HepG2 (cell line): ENCODE data around the gene NDUFB10. TPM values are rescaled to one million over a fixed set of nuclear protein-coding genes. Genes with fewer than 3 reads are reported as not detected.

Source experiments
- EP300 ChIP-seq, 3 experiments: sonication (generic) in 1 of 3; formaldehyde crosslinking in 1 of 3; IDR thresholded peaks; 2 replicates each; pipeline versions ENCODE4 v1.5.1 to v1.6.1; 2011 to 2020; ENCODE audit warnings: low read depth in 2 of 3, low read length in 2 of 3, borderline replicate concordance in 1 of 3, improper control_type of control experiment in 1 of 3, mild to moderate bottlenecking in 1 of 3, missing genetic modification reagents in 1 of 3, moderate library complexity in 1 of 3
- FOXC1 ChIP-seq: sonication (generic); formaldehyde crosslinking; IDR thresholded peaks from 2 replicates; pipeline ENCODE4 v1.8.0; 2022; ENCODE audit warnings: mild to moderate bottlenecking, missing genetic modification reagents, borderline replicate concordance
- GTF3A ChIP-seq: sonication (generic); formaldehyde crosslinking; conservative IDR thresholded peaks from 2 replicates; pipeline ENCODE4 v1.4.0; 2020; ENCODE audit warnings: mild to moderate bottlenecking, missing genetic modification reagents
- HIVEP1 ChIP-seq: sonication (generic); formaldehyde crosslinking; IDR thresholded peaks from 2 replicates; pipeline ENCODE4 v1.4.0; 2020; ENCODE audit warnings: mild to moderate bottlenecking, missing genetic modification reagents
- KLF16 ChIP-seq, 2 experiments: sonication (generic) in 1 of 2; formaldehyde crosslinking in 1 of 2; IDR thresholded peaks; 2 replicates each; pipeline versions ENCODE4 v1.6.1 to v1.8.0; 2016 to 2023; ENCODE audit warnings: missing genetic modification reagents in 2 of 2, missing compliant biosample characterization in 1 of 2
- RFXAP ChIP-seq: sonication (generic); formaldehyde crosslinking; IDR thresholded peaks from 2 replicates; pipeline ENCODE4 v1.4.0; 2020; ENCODE audit warnings: missing genetic modification reagents, borderline replicate concordance
- SPEN ChIP-seq: sonication (generic); formaldehyde crosslinking; IDR thresholded peaks from 2 replicates; pipeline ENCODE4 v1.5.1; 2020; ENCODE audit warnings: low read depth, mild to moderate bottlenecking, missing genetic modification reagents
- ZNF282 ChIP-seq: fragments of 450-650 bp; IDR thresholded peaks from 2 replicates; pipeline ENCODE4 v1.6.1; 2018; ENCODE audit not compliant: partially characterized antibody
- ZNF749 ChIP-seq: sonication (generic); formaldehyde crosslinking; IDR thresholded peaks from 2 replicates; pipeline ENCODE4 v1.8.0; 2022; ENCODE audit warnings: mild to moderate bottlenecking, missing genetic modification reagents, moderate library complexity, borderline replicate concordance
- ZNF841 ChIP-seq: sonication (generic); formaldehyde crosslinking; IDR thresholded peaks from 2 replicates; pipeline ENCODE4 v1.8.1; 2023; ENCODE audit warnings: missing genetic modification reagents, borderline replicate concordance
- polyA plus RNA-seq, 8 experiments: library from polyadenylated mRNA; depleted of rRNA in 3 of 8; stranded (reverse) in 7 of 8; unstranded in 1 of 8; fragments of >200 nt; fragmentation: Illumina TruSeq in 4 of 8; extraction: Trizol in 4 of 8; gene quantifications; 2 replicates each; pipeline versions ENCODE4 v1.2.1 to v1.2.3, GENCODE V29; 2011 to 2016; ENCODE audit warnings: low read depth in 4 of 8, missing spikeins in 1 of 8, mixed read lengths in 1 of 8; ENCODE audit not compliant: insufficient read depth in 1 of 8
- total RNA-seq, 5 experiments: library from RNA; depleted of rRNA; stranded (reverse); fragments of >200 nt; fragmentation: Illumina TruSeq; extraction: Trizol; gene quantifications; 2 replicates each; pipeline ENCODE4 v1.2.3, GENCODE V29; 2016; ENCODE audit warnings: low read depth in 1 of 5
- TF ChIP-seq, protein P1 (sequence below), 2 experiments: IDR thresholded peaks; 2 replicates each; pipeline ENCODE4 v1.6.1; 2011 to 2012; ENCODE audit warnings: low read length in 2 of 2, borderline replicate concordance in 1 of 2, low read depth in 1 of 2, mild to moderate bottlenecking in 1 of 2, moderate library complexity in 1 of 2
- TF ChIP-seq, protein P2 (sequence below): sonication (generic); formaldehyde crosslinking; IDR thresholded peaks from 2 replicates; pipeline ENCODE4 v1.4.0; 2020; ENCODE audit warnings: missing genetic modification reagents
- TF ChIP-seq, protein P3 (sequence below): sonication (generic); formaldehyde crosslinking; IDR thresholded peaks from 2 replicates; pipeline ENCODE4 v1.4.0; 2020; ENCODE audit warnings: missing genetic modification reagents
- TF ChIP-seq, protein P4 (sequence below): sonication (generic); formaldehyde crosslinking; conservative IDR thresholded peaks from 2 replicates; pipeline ENCODE4 v1.4.0; 2020; ENCODE audit warnings: missing genetic modification reagents
- TF ChIP-seq, protein P5 (sequence below): sonication (generic); formaldehyde crosslinking; IDR thresholded peaks from 2 replicates; pipeline ENCODE4 v1.9.0; 2021; ENCODE audit warnings: missing genetic modification reagents, mild to moderate bottlenecking, borderline replicate concordance
- TF ChIP-seq, protein P6 (sequence below): sonication (generic); formaldehyde crosslinking; IDR thresholded peaks from 2 replicates; pipeline ENCODE4 v1.5.0; 2020; ENCODE audit warnings: missing genetic modification reagents

NDUFB10 gene
- total and polyA plus RNA-seq, 2 of the 13 experiments (the other 11 are each of a cell fraction or from before 2014, with no cell fraction given) = 68.6 to 157 TPM

DNA sequence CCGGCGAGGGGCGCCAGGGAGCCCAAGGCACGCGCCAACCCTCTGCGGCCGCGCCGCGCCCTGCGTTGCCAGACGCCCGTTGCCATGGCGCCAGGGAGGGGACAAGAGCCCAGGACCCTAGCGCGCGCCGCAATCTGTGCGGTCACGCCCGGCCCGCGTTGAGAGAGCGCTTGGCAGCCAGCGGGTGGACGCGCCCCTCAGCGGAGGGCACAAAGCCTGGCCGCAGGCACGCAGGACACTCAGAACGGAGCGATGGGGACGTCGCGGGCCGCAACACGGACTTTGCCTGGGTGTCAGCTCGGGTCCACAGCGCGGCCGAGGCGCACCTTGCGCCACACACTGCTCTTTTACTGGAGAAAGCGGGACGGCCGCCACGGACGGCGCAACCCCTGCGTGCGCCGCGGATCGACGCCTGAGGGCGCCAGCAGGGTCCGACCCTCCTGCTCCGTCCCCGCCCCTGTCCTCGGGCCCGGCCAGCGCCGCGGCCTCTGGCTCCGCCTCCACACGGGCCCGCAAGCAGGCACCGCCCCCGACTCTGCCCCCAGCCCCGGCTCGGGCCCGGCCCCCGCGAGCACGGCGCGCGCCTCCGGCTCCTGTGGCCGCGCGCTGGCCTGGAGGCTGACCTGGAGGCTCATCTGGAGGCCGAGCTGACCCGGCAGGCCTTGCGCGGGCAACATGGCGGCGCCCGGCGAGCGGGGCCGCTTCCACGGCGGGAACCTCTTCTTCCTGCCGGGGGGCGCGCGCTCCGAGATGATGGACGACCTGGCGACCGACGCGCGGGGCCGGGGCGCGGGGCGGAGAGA, 24.4 kb downstream of the NDUFB10 start, which contains the start of gene GFER (continued):
- TF ChIP-seq, protein P1, sequence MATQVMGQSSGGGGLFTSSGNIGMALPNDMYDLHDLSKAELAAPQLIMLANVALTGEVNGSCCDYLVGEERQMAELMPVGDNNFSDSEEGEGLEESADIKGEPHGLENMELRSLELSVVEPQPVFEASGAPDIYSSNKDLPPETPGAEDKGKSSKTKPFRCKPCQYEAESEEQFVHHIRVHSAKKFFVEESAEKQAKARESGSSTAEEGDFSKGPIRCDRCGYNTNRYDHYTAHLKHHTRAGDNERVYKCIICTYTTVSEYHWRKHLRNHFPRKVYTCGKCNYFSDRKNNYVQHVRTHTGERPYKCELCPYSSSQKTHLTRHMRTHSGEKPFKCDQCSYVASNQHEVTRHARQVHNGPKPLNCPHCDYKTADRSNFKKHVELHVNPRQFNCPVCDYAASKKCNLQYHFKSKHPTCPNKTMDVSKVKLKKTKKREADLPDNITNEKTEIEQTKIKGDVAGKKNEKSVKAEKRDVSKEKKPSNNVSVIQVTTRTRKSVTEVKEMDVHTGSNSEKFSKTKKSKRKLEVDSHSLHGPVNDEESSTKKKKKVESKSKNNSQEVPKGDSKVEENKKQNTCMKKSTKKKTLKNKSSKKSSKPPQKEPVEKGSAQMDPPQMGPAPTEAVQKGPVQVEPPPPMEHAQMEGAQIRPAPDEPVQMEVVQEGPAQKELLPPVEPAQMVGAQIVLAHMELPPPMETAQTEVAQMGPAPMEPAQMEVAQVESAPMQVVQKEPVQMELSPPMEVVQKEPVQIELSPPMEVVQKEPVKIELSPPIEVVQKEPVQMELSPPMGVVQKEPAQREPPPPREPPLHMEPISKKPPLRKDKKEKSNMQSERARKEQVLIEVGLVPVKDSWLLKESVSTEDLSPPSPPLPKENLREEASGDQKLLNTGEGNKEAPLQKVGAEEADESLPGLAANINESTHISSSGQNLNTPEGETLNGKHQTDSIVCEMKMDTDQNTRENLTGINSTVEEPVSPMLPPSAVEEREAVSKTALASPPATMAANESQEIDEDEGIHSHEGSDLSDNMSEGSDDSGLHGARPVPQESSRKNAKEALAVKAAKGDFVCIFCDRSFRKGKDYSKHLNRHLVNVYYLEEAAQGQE (IDR thresholded peaks at IDR 0.05; ENCODE audit: borderline replicate concordance in 1 of 2, low read depth in 1 of 2, low read length in 2 of 2) = no peak
- TF ChIP-seq, protein P2, sequence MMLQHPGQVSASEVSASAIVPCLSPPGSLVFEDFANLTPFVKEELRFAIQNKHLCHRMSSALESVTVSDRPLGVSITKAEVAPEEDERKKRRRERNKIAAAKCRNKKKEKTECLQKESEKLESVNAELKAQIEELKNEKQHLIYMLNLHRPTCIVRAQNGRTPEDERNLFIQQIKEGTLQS = no peak
- TF ChIP-seq KLF16 (CRISPR knock-in tag; IDR thresholded peaks at IDR 0.05) = peak in 1 of 2 experiments; percentile 46; a peak in 1 of 4 replicates
- no peak; the same call in 1 of the 2 replicates for TF ChIP-seq ZNF749 (CRISPR knock-in tag)
- TF ChIP-seq, protein P3, sequence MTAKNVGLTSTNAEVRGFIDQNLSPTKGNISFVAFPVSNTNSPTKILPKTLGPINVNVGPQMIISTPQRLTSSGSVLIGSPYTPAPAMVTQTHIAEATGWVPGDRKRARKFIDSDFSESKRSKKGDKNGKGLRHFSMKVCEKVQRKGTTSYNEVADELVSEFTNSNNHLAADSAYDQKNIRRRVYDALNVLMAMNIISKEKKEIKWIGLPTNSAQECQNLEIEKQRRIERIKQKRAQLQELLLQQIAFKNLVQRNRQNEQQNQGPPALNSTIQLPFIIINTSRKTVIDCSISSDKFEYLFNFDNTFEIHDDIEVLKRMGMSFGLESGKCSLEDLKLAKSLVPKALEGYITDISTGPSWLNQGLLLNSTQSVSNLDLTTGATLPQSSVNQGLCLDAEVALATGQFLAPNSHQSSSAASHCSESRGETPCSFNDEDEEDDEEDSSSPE (CRISPR knock-in tag) = peak; percentile 66; the same call in 1 of the 2 replicates
- TF ChIP-seq, protein P4, sequence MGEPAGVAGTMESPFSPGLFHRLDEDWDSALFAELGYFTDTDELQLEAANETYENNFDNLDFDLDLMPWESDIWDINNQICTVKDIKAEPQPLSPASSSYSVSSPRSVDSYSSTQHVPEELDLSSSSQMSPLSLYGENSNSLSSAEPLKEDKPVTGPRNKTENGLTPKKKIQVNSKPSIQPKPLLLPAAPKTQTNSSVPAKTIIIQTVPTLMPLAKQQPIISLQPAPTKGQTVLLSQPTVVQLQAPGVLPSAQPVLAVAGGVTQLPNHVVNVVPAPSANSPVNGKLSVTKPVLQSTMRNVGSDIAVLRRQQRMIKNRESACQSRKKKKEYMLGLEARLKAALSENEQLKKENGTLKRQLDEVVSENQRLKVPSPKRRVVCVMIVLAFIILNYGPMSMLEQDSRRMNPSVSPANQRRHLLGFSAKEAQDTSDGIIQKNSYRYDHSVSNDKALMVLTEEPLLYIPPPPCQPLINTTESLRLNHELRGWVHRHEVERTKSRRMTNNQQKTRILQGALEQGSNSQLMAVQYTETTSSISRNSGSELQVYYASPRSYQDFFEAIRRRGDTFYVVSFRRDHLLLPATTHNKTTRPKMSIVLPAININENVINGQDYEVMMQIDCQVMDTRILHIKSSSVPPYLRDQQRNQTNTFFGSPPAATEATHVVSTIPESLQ = no peak
- TF ChIP-seq EP300 (IDR thresholded peaks at IDR 0.05; ENCODE audit: low read depth in 2 of 2, low read length in 2 of 2) = peak; percentile 9 to 38; a peak in 2 of 4 replicates
- TF ChIP-seq EP300 (CRISPR knock-in tag; IDR thresholded peaks at IDR 0.05; ENCODE audit: borderline replicate concordance) = no peak; the same call in none of the 2 replicates
- TF ChIP-seq HIVEP1 (CRISPR knock-in tag) = 0 out of 2 replicates have a peak, but pooled peaks have one; percentile 24
- TF ChIP-seq SPEN (CRISPR knock-in tag) = peak; percentile 47
- TF ChIP-seq ZNF841 (CRISPR knock-in tag) = no peak
- TF ChIP-seq, protein P5, sequence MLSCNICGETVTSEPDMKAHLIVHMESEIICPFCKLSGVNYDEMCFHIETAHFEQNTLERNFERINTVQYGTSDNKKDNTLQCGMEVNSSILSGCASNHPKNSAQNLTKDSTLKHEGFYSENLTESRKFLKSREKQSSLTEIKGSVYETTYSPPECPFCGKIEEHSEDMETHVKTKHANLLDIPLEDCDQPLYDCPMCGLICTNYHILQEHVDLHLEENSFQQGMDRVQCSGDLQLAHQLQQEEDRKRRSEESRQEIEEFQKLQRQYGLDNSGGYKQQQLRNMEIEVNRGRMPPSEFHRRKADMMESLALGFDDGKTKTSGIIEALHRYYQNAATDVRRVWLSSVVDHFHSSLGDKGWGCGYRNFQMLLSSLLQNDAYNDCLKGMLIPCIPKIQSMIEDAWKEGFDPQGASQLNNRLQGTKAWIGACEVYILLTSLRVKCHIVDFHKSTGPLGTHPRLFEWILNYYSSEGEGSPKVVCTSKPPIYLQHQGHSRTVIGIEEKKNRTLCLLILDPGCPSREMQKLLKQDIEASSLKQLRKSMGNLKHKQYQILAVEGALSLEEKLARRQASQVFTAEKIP (CRISPR knock-in tag) = no peak
- TF ChIP-seq RFXAP (CRISPR knock-in tag) = peak; percentile 48; the same call in 1 of the 2 replicates
- TF ChIP-seq FOXC1 (CRISPR knock-in tag) = peak; percentile 50; the same call in 1 of the 2 replicates
- TF ChIP-seq ZNF282 = no peak
- 0 out of 2 replicates have a peak, but pooled peaks have one; percentile 1 for TF ChIP-seq GTF3A (CRISPR knock-in tag)
- TF ChIP-seq, protein P6, sequence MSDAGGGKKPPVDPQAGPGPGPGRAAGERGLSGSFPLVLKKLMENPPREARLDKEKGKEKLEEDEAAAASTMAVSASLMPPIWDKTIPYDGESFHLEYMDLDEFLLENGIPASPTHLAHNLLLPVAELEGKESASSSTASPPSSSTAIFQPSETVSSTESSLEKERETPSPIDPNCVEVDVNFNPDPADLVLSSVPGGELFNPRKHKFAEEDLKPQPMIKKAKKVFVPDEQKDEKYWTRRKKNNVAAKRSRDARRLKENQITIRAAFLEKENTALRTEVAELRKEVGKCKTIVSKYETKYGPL (CRISPR knock-in tag) = no peak
